Muscle of back (tissue), 13 donors: ENCODE results near the gene CCDC43. TPM values are rescaled to one million over a fixed set of nuclear protein-coding genes. Genes with fewer than 3 reads are reported as not detected.
"Not testable (repeated sequence)": the region's sequence is repeated elsewhere in the genome, so short reads cannot be mapped to it uniquely, and the experiment has no call there.

Experiments used
- DNase-seq, 3 donors: peaks; one replicate each; pipeline versions ENCODE4 v3.0.0 to v3.0.0-alpha.2; 2013
- long read RNA-seq, 9 donors: transcript quantifications; one replicate each; lab custom pipeline, GENCODE V29; 2026
- polyA plus RNA-seq, 10 donors: library from polyadenylated mRNA; unstranded; fragments of 120-200 nt; gene quantifications; one replicate each; pipeline ENCODE4 v1.2.1, GENCODE V29; 2013; ENCODE audit not compliant: insufficient read length in 10 of 10

The CCDC43 gene, protein sequence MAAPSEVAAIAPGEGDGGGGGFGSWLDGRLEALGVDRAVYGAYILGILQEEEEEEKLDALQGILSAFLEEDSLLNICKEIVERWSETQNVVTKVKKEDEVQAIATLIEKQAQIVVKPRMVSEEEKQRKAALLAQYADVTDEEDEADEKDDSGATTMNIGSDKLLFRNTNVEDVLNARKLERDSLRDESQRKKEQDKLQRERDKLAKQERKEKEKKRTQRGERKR
- 10 to 100 TPM; 24.0 to 35.9 (median 31.0) TPM for polyA plus RNA-seq
- long read RNA-seq, donor 1, partial matches to known transcripts = 0 of 8 reads
- long read RNA-seq, donor 1, other reads (novel, unspliced or antisense) = 0 of 8 reads
- long read RNA-seq, donor 2, transcript CCDC43-201 (5 exons, 2,082 nt) = major isoform, 11 of 13 reads
- long read RNA-seq, donor 2, partial matches to known transcripts = 0 of 13 reads
- long read RNA-seq, donor 2, other reads (novel, unspliced or antisense) = 0 of 13 reads
- long read RNA-seq, donor 3 = 0 reads
- long read RNA-seq, donor 4, partial matches to known transcripts = 0 of 5 reads
- long read RNA-seq, donor 4, other reads (novel, unspliced or antisense) = 0 of 5 reads
- long read RNA-seq, donor 5, transcript CCDC43-201 (5 exons, 2,082 nt) = major isoform, 6 of 16 reads
- long read RNA-seq, donor 5, partial matches to known transcripts = 5 of 16 reads
- long read RNA-seq, donor 5, other reads (novel, unspliced or antisense) = 0 of 16 reads
- long read RNA-seq, donor 6, transcript CCDC43-201 (5 exons, 2,082 nt) = major isoform, 9 of 16 reads
- long read RNA-seq, donor 6, partial matches to known transcripts = 0 of 16 reads
- long read RNA-seq, donor 6, other reads (novel, unspliced or antisense) = 0 of 16 reads
- long read RNA-seq, donor 7, partial matches to known transcripts = 0 of 5 reads
- long read RNA-seq, donor 7, other reads (novel, unspliced or antisense) = 0 of 5 reads
- long read RNA-seq, donor 8, partial matches to known transcripts = 0 of 4 reads
- long read RNA-seq, donor 8, other reads (novel, unspliced or antisense) = 0 of 4 reads
- long read RNA-seq, donor 9 = 0 reads

DNA sequence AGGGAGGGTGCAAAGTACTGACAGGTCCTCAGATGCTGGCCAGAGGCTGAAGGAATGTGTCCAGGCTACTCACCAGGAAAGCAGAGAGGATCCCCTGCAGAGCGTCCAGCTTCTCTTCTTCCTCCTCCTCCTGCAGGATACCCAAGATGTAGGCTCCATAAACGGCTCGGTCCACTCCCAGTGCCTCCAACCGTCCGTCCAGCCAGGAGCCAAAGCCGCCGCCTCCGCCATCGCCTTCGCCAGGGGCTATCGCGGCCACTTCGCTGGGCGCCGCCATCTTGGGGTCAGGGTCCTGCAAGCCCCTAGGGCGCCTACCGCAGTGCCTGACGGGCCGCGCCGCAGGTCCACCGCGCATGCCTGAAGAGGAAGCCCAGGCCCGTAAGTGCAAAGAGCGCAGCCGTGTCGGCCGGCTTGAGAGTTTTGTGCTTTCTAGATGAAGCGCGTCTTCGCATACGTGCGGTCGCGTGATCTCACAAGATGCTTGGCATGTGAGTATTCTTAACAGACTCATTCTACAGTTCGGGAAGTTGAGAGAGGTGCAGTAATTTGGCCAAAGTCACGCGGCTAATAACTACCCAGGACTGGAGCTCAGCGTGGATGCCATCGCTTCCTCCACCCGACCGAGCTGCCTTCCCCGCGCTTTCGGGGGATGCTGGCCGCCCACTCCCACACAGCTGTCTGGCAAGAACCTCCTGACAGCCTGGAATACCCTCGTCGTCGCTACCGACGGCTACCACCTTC, at the start of gene CCDC43:
Gene CCDC43 (minus strand): TSS at position 300 of the 741 bp plus-strand sequence. CDS start 23 bp downstream, at position 277.
- peak; percentile 89 to 96 (median 93) for DNase-seq

DNA sequence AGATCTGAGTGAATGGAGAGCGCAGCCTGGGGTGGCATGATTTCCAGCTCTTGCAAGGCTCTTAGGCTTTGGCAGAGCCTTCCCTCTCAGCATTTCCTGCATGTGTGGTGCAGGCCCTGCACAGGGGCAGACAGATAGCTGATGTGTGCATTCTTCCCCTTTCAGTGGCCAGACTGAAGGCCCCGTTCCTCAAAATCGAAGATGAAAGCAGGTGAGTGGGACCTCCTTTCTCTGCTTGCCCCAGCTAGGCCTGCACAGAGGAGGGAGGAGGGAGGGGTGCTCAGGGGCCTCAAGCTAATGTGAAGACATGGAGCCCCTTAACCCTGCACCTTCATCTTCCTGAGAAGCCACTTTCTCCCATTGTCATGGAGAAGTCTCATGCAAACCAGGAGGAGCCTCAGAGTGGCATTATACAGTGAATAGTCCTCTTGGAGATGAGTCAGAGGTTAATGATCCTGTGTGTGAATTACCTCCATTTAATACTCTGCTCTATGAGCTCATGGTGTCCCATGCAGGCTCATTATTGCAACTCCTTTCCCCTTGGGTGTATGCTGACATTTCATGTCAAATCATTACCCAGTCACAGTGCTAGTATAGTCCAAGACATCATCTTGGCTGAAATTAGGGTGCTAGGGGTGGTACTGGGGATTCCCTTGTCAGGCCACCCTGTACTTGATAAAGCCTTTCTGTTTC, 48.8 kb upstream of the CCDC43 start:
- no peak for DNase-seq

DNA sequence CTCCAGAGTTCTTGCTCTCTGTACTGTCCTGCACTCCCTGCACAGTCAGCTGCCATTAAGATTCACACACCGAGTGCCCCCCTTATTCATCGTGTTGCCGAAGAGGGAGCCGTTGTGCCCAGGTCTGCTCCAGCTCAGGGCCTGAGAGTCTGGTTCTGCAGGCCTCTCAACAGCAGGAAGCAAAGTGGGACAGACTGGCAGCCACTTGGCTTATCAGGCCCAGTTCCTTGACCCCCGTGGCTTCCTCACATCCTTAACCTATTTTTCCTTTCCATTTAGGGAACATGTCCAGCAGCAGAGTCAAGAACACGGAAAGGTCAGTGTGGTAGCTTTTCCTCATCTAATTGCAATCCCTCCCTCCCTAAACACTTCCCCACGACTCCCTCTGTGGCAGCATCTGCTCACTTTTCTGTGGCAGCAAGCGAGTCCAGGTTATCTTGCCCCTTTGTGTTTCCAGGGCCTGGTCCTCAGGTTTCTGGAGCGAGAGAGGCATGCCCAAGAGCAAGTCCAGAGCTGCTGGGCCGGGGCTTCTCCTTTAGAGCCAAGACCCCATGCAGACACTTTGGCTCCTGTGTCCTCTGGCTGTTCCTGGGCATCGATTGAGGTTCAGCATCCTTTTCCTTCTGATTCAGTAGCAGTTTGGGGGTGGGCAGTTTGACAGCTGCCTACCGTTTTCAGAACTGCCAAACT, 47.1 kb upstream of the CCDC43 start:
- no peak for DNase-seq

DNA sequence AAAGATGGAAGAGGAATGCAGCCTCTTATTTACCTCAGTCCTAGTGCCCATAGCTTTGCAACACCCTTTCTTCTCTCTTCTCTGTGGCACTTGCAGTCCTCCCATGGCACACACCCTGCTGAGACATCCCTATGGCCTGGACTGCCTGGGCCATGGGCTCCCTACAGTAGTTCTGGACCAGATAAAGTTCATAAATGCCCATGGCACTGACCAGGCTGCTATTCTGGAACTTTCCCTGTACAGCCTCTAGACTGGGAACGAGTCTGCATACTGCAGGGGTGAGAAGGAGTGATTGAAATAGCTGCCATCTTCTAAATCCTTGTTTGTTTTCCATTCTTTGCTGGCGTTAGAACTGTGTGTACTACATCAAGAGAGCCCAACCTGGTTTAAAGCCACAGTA, 44.7 kb upstream of the CCDC43 start:
- no peak for DNase-seq

DNA sequence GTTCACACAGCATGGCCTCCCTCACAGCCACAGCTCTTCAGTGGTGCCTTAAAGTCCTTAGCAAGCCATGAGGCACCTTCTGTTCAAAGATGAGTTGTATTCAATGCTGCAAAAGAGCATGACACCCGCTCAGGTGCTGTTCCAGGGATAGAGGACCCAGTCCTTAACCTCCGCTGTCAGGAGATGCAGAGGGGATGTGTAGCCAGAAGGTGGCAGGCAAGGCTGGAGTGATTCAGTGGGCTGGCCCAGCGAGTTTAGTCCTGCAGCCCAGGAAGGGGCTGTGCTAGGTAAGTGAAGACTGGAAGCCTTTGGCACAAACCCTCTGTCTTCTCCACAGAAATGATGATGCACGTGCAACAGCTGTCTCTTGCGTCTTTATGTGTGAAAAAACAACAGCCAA, 44.2 kb upstream of the CCDC43 start:
- DNase-seq = peak in 1 of 3 donors; percentile 23

DNA sequence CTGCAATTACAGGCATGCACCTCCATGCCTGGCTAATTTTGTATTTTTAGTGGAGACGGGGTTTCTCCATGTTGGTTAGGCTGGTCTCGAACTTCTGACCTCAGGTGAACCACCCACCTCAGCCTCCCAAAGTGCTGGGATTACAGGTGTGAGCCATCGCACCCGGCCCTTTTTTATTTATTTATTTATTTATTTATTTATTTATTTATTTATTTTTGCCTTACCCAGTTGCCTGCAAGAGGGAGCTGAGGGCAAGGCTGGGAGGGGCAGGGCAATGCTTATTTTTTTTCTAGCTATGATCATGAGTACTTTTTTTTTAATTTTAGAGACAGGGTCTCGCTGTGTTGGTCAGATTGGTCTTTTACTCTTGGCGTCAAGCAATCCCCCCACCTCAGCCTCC, 36.5 kb upstream of the CCDC43 start:
- not testable (repeated sequence) for DNase-seq

DNA sequence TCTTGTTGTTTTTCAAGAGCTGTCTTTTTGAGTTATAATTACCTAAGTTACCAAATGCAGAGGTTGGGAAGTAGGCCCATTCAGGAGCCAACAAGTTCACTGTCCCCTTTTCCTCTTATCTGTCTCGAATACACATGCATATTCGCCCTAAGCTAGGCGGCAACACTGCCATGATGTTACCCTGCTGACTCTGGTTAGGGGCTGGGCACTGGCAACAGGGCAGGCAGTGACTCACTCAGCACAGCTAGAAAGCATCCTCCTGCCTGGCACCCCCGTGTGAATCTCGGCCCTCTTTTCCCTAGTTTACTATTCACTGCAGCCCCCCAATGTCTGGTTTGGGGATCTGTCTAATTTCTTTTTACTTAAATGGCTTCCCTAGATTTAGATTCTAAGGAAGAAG, 32.7 kb upstream of the CCDC43 start:
- DNase-seq = no peak

DNA sequence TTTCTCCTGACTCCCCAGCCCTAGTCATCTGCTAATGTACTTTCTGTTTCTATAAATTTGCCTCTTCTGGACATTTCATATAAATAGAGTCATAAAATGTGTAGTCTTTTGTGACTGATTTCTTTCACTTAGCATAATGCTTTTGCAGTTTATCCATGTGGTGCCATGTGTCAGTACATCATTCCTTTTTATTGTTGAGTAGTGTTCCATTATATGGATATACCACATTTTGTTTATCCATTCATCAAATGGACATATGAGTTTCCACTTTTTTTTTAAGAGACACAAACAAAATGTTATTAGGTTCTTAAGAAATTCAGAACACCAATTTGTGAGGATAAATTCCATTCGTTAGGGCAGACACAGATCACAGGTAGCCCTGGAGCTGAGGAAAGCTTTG, 29.9 kb upstream of the CCDC43 start:
- DNase-seq = no peak

DNA sequence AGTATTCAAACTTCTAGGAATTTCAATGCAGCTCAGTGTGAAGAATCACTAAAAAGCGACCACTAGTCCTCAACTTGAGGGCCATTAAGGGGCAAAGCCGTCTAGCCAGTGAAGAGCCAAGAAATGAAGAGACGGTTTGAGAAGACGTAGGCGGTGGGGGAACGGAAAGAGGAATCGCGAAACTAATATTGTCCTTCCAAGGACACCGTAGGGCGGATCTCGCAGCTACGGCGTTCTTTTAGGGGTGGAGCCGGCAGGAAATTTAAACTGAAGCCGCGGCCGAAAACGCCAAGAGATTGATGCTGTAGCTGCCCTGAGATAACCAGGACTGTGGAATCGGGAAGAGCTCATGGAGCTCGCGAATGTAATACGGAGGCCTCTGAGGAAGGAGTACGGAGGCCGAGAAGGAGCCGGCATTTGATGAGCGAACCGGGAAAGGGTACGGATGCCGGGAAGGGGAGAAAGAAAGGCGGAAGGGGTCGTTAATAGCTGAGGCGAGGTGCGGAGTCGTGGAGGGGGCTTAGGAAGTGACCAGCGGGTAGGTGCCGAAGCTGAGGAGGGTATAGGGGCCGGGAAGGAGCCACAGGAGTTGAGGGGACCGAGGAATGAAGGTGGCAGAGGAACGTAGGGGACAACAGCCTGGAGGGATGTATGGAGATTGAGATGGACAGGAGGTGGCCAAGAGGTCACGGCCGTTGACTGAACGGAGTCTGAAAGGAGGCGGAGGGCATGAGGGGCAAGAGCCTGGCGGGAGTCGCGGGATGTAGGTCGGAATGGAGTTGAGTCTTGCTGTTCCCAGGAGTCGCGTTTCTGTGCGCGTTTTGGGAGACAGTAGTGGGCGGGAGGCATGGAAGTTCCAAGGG, 19.1 kb upstream of the CCDC43 start, which contains the start of gene DBF4B:
Gene DBF4B (plus strand): TSS at position 265 of the 863 bp plus-strand sequence. CDS start 156 bp downstream, at position 421.
- peak; percentile 95 to 98 (median 96) for DNase-seq

DNA sequence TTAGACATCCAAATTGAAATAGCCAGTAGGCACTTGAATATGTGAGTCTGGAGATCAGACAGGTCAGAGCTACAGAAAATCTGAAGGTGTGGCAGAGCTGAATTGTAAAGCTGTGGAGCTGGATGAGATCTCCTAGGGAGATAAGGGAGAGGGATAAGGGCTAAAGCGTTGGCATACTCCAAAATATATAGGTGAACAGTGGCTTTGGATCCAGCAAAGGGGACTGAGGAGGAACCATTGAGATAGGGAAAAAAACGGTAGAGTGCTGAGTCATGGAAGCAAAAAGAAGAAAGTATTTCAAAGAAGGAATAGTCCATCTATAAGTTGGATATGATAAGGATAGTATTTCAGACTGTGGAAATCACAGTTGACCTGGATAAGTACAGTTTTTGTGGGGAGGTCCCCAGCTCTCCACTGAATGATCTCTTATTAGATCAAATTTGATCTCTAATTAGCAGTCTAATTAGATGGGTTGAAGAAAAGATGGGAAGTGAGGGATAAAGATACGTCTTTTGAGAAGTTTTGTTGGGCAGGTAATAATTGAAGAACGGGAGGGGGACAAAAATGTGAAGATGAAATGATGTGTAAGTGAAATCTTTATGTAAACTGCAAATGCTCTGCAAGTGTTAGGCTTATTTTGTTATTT, 18.3 kb upstream of the CCDC43 start:
- DNase-seq = no peak

DNA sequence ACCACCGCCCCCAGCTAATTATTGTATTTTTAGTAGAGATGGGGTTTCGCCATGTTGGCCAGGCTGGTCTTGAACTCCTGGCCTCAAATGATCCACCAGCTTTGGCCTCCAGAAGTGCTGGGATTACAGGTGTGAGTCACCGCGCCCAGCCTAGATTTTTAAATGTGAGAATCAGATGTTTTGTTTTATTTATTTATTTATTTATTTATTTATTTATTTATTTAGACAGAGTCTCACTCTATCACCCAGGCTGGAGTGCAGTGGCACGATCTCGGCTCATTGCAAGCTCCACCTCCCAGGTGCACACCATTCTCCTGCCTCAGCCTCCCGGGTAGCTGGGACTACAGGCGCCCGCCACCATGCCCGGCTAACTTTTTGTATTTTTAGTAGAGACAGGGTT, 10.7 kb upstream of the CCDC43 start:
- not testable (repeated sequence) for DNase-seq

DNA sequence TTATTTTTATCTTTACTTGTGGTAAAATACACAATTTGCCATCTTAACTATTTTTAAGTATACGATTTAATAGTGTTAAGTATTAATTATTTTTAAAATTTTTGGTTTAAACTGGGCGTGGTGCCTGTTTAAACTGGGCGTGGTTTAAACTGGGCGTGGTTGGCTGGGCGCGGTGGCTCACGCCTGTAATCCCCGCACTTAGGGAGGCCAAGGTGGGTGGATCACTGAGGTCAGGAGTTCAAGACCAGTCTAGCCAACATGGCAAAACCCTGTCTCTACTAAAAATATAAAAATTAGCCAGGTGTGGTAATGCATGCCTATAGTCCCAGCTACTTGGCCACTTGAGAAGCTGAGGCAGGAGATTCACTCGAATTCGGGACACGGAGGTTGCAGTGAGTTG, 4.0 kb upstream of the CCDC43 start:
- DNase-seq = no peak

DNA sequence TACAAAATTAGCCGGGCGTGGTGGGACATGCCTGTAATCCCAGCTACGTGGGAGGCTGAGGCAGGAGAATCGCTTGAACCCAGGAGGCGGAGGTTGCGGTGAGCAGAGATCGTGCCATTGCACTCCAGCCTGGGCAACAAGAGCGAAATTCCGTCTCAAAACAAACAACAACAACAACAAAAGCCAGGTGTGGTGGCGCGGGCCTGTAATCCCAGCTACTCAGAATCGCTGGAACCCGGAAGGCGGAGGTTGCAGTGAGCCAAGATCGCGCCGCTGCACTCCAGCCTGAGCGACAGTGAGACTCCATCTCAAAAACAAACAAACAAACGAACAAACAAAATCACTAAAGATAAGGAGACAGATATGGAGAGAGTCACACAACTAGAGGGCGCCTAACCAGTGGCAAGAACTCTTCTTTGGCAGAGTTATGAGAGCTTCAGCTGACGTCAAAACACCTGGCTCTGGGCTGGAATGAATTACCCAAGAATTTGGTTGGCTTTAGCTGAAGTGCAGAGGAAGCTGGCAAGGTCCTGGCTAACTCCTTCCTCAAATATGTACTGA, 1.2 kb upstream of the CCDC43 start:
- peak in 1 of 3 donors; percentile 10 for DNase-seq

DNA sequence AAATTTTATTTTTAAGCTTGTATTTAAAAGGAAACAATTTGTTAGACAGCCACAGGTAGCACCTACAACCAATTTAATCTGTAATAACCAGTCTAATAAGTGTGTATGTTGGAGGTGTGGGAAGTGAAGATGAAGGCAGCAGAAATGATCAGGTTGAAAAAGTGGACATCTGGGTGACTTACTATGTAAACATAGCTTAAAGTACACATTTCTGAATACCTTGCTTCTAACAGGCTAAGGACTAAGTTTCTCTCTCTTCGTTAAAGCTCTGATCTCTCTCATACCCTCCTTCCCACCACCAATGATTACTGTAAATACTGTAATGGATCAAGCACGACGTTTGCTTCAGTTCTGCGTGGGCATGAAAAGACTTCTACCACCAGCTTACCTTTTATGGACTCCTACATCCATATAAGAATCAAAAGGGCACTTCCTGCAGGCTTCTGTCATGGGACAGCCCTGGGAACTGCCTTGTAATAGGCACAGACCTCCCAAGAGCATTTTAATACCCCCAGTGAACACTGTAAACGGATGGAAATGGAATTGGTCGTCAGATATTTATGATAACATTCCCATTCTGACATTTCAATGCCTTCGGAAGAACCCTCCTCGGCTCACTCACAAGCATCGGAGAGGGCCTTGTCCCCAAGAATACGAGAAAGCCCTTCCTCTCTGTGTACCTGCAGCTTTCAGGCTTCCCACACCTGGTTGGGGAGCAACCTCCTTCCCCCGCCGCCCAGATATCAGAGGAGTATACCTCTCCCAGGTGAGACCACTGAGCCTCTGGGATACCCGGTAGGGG, 700 bp downstream of the CCDC43 start:
- DNase-seq = no peak

DNA sequence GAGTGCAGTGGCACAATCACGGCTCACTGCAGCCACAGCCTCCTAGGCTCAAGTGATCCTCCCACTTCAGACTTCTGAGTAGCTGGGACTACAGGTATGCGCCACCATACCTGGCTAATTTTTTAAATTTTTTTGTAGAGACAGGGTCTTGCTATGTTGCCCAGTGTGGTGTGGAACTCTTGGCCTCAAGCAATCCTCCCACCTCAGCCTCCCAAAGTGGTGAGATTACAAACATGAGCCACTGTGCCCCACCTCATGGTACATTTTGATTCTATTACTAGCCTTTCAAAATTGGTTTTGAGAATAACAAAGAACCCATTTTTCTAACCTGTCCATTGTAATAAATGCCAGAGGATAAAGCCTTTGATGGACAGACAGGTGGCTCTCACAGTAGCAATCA, 1.4 kb downstream of the CCDC43 start:
- no peak for DNase-seq

DNA sequence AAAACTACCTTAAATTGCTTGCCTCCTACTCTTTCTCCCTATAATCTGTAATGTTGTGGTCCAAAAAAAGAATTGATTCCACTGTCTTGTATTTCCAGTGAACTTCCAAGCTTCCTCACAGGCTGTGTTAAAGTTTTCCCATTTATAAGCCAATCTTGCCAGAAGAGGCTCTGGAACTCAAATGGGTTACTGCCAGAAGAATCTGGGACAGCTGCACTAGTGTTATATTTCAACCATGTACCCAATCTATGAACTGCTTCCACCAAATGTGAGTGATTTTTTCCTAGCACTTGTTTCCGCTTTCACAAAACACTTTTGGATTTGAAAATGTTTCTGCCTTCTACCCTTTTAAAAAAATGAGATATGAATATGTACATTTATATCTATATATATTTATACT, 1.8 kb downstream of the CCDC43 start:
- DNase-seq = peak; percentile 36 to 55 (median 38)

DNA sequence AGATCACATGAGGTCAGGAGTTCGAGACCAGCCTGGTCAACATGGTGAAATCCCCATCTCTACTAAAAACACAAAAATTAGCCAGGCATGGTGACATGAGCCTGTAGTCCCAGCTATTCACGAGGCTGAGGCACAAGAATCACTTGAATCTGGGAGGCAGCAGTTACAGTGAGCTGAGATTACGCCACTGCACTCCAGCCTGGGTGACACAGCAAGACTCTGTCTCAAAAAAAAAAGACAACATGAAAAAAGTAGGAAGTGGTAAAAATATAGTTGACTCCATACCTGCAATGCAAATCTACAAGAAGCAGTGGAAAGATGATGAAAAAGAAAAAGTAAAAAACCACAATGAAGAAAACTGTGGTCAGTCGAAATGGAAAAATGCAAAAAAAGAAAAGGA, 6.3 kb downstream of the CCDC43 start:
- DNase-seq = not testable (repeated sequence)
